Right forelimb (tissue), 1 donor: ENCODE results near the gene PGAP1.

Experiments used
- DNase-seq: peaks from one replicate; pipeline ENCODE4 v3.0.0-alpha.2; 2018

The PGAP1 gene, protein sequence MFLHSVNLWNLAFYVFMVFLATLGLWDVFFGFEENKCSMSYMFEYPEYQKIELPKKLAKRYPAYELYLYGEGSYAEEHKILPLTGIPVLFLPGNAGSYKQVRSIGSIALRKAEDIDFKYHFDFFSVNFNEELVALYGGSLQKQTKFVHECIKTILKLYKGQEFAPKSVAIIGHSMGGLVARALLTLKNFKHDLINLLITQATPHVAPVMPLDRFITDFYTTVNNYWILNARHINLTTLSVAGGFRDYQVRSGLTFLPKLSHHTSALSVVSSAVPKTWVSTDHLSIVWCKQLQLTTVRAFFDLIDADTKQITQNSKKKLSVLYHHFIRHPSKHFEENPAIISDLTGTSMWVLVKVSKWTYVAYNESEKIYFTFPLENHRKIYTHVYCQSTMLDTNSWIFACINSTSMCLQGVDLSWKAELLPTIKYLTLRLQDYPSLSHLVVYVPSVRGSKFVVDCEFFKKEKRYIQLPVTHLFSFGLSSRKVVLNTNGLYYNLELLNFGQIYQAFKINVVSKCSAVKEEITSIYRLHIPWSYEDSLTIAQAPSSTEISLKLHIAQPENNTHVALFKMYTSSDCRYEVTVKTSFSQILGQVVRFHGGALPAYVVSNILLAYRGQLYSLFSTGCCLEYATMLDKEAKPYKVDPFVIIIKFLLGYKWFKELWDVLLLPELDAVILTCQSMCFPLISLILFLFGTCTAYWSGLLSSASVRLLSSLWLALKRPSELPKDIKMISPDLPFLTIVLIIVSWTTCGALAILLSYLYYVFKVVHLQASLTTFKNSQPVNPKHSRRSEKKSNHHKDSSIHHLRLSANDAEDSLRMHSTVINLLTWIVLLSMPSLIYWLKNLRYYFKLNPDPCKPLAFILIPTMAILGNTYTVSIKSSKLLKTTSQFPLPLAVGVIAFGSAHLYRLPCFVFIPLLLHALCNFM

DNA sequence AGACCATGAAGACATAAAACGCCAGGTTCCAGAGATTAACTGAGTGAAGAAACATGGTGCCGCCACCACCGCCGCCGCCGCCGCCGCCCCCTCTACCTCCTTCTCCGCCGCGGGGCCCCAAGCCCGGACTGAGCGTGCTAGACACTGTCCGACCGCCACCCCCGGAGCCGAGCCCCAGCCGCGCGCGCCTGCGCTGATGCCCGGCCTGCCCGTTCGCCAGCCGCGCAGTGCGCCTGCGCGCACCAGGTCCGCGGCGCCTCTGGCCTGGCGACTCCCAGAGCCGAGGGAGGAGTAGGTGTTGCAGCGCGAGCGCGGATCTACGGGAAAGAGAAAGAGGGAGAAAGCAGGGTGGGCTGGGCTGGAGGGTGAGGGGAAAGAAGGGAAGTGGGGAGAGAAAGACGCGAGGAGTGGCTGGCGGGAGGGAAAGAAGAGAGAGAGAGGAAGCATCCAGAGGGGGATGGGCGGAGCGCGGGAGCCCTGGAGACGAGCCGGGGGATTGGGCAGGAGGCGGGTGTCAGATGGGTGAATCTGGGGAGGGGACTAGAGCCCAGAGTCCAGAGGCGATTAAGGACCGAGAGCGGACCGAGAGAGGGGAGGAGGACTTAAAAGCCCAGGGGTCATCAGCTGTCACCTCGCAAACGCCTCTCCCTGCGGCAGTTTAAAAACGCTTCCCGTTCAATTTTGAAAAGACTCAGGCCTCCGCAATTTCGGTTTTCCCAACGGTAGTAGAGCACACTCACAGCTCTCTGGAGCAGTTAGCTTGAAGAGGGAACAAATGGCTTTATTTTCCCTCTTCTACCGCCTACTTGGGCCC lies at the start of gene PGAP1:
Gene PGAP1, minus strand, starts transcription at position 146 of the 814 bp plus-strand sequence. Its CDS starts 91 bp downstream, at position 55.
- DNase-seq, result peak; percentile 95

DNA sequence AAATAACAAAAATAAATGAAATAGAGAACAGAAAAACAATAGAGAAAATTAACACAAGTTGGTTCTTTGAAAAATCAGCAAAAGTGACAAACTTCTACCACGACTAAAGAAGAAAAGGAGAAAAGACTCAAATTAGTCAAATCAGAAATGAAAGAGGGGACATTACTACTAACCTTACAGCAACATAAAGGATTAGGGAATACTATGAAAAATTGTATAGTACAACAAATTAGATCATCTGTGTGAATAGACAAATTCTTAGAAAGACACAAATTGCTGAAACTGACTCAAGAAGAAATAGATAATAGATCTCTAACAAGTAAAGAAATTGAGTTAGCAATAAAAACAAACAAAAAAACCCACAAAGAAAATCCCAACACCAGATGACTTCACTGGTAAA lies 48.5 kb upstream of the PGAP1 start:
- no peak for DNase-seq

DNA sequence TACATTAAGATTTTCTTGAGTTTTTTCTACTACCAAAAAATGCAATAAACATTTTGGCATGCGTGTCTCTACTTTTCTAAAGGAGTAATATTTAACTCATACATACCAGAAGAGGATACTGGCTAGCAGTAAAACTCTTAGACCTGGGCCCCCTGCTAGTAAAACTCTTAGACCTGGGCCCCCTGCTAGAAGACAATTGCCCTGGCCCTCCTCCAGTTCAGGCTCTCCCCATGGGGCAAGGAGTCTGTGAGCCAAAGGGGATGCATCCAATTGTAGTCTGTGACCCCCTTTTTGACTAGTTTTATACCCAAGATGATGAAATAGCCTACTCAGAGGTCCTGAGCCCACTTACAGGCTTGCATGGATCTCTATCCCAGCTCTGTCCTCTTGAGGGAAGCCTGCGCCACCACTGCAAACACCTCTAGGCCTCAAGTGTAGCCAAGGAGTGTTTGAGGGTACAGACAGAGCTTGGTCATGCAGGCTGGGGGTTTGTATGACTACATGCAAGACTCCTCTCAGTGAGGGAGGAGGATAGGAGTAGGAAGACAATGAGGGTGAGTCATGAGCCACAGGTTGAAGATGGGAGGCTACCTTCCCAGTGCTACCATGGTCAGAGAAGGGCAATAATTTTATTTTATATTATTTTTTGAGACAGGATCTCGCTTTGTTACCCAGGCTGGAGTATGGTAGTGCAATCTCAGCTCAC lies 45.2 kb upstream of the PGAP1 start:
- no peak for DNase-seq

DNA sequence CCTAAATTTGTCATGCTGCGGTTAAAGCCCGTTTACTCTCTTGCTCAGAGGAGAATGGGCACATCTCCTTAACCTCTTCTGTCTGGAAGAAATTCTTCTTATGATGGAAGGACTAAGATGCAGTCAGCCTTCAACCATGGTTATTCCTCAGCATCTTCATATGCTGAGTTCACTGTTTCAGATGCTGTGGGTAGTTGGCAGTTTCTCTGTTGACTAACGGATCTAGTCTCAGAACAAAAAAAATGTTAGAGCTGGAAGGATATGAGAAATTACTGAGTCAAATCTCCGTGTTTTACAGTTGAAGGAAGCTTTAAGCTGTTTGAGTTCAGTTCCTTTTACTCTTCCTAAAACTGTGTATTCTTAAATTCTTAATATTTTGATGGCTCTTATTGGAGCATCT lies 43.6 kb upstream of the PGAP1 start:
- DNase-seq, result no peak

DNA sequence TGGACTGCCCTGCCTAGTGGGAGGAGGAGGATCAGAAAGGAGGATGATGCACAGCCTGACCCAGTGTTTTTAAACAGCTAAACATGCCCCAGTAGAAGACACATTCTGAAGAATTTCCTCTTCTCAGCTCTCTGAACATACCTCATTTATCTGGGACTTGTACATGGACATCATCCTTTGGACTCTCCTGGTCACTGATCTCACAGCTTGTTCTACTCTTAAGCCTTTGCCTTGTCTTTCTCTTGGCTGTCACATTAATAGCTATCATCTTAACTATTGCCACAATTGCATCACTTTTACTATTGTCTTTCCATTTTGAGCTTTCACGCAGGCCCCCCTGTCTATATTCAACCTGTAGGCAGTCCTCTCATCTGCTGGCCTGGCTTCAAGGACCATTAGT lies 42.0 kb upstream of the PGAP1 start:
- no peak for DNase-seq

DNA sequence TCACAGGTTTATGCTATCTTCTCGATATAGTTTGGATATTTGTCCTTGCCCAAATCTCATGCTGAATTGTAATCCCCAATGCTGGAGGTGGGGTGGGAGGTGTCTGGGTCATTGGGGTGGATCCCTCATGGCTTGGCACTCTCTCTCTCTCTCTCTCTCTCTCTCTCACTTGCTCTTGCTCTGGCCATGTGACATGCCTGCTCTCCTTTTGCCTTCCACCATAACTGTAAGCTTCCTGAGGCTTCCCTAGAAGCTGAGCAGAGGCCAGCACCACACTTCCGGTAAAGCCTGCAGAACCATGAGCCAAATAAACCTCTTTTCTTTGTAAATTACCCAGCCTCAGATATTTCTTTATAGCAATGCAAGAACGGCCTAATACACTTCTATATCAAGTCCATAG lies 41.3 kb upstream of the PGAP1 start:
- DNase-seq, result no peak

DNA sequence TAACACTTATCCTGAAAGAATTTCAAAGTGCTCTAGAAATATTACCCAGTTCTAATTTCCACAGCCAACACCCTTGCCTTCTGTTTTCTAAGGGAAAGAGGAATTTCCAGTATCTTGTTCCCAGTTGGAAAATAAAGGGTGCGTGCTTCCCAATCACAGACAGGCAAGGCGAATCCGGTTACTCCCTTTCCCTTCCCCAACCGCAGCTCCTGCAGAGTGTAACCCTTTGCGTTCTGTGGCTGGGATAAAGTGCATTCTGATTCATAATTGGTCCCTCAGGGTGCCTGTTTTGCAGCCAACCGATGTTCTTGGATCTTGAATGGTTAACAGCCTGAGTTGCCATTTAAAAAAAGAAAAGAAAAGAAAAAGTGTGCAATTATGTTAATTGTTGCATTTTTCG lies 40.6 kb upstream of the PGAP1 start:
- no peak for DNase-seq

DNA sequence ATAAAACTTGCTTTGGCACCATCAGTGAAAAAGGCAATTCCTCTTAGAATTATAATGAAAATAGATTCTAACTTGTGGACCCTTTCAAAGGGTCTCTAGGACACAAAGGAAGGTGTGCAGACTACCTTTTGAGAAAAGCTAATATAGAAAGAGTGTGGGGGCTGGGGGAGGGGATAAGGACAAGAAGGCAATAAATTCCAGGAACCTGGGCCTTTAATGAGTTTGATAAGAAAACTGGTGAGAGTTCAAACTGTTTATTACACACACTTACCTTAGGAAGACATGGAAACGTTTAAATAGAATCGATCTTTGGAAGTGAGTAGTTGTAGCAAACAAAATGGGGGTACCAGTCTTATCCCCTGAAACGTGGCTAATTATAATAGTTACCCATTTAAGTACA lies 39.6 kb upstream of the PGAP1 start:
- no peak for DNase-seq

DNA sequence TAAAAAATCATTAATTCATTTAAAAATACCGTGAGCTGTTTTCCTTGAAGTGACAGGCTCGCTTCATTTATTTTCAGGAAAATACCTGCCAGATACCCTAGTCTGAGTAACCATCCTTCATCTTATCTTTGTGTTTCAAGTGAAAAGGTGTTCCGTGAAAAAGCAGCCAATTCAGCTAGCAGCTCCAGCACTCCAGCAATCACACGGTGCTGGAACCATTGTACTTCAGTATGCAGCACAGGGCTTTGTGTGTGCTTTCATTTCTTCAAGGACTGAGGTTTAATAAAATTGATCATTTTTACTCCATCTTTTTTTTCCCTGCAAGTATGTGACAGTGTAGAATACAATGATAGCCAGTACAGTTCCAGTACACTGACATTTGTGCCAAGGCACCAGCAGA lies 39.1 kb upstream of the PGAP1 start:
- DNase-seq, result no peak

DNA sequence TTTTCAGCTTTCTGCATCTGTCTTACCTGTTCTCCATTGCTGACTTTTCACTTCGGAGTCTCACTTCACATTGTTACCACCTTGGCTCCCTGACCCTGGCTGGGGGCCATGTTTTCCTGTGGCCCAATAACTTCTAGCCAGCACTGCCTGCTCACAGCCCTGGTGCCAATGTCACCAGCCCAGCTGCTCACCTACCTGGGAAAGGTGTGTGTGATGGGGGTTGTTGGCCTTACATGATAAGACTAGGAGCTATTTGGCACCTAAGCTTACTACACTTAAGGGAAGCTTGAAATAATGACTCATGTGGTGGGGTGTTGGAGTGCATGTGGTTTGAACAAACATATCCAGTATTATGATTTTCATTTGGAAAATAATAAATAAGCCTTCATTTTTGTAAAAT lies 37.5 kb upstream of the PGAP1 start:
- DNase-seq, result no peak

DNA sequence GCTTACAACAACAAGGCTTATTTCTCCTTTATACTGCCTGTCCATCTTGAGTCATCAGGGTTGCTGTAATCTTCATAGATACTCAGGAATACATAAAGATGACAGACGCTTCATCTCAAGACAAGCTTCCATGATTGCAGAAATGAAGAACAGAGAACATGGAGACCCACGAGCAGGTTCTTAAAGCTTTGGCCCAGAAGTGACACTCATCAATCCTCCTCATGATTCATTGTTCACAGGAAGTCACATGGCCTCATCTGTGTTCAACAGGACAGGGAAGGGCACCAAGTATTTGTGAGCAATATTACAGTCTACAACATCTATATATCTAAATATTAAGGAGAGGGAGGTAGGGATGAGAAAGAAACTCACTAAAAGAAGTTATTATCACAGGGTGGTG lies 36.5 kb upstream of the PGAP1 start:
- no peak for DNase-seq

DNA sequence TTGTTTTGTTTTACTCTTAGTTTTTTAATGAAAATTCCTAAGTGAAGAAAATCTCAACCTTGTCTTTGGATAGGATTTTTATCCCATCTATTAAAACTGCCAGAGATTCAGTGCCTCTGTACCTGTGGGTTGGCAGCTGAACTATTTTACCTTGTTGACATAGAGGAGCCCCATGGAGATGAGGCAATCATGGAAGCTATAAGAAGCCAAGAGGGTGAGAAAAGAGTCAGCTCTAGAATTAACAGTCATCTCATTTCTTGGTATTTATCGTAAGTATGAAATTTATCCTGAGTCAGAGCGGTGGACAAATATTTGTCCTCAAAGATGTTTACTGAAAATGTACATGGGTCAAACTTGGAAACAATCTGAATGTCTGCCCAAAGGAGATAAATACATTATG lies 35.8 kb upstream of the PGAP1 start:
- DNase-seq, result no peak

DNA sequence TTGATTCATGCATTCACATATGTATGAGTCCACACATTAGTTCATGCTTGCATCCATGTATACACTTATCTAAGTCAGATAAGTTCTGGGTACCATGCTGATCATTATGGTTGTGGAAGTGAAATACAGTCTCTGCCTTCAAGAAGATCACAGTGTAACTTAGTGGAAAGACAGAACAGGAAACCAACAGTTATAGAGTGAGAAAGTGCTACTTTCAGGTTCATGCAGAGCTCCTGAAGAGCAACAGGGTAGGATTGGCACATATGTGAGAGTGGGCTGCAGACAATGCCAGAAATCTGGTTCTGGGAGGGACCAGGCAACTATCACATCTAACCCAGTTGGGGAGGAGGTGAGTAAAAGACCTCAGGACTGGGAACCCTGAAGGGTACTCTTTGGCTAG lies 35.4 kb upstream of the PGAP1 start:
- DNase-seq, result no peak

DNA sequence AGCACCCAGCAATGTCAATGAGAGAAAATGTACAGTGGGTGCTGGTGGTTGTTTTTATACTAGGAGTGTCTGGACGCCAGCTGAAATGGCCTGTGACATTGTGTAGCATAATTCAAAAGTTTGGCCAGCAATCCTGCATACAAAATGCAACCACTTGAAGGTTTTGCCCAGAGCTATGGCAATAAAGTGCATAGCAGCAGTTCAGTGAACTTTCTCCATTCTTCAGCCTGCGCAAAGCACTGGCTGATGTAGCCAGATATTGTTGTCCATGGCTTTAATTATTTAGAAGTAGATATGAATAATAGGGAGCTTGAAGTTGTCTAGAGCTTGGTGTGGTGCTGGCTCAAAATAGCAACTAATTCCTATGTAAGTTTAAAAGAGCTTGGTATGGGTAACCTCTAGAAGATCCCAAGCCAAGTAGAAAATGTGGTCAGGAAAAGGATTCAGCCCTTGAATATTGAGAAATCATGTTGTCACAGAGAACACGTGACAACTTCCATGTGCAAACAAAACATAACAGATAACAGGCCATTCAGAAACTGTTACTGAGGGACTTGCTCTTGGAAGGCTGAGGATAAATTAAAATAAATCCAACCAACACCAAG lies 33.3 kb upstream of the PGAP1 start:
- no peak for DNase-seq

DNA sequence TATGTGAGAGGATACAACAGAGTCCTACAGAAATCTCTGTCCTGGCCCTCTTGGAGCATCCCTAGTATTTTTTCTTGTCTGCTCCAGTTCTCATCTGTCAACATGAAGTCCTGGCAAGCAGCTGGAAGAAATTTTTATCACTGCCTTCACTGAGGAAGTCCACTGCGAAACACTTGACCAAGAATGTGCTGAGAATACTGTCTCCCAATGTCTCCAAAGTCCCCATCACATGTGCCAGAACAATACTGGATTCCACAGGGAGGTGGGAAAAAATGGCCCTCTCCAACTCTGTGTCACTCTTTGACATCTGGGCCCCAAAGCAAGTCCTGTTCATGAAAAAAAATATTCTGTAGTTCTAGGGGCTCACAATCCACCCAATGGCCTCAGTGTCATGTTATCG lies 32.8 kb upstream of the PGAP1 start:
- DNase-seq, result no peak

DNA sequence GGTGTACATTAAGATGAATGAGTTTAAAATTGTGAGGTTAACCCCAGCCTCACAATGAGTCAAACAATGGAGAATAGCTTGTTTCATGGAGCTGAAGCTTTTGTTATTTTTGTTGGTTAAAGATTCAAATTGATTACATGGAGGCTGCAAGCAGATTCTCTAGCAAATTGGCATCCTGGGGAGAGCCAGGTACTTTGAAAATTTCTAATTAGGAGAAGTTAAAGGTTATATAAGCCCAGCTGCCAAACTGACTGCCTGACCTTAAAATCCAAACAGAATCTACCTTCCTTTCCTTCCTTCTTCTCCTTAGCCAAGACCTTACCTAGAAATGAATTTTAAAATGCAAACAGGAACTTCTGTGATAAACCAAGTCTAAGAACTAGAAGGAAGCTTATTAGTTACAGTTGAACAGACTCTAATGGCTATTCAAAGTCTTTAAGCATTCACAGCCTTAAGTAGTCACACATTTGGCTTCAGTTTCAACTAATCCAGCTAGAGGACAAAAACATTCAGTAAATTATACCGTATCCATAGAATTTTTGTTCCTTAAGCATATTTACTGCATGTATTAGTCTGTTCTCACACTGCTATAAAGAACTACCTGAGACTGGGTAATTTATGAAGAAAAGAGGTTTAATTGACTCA lies 31.5 kb upstream of the PGAP1 start:
- no peak for DNase-seq

DNA sequence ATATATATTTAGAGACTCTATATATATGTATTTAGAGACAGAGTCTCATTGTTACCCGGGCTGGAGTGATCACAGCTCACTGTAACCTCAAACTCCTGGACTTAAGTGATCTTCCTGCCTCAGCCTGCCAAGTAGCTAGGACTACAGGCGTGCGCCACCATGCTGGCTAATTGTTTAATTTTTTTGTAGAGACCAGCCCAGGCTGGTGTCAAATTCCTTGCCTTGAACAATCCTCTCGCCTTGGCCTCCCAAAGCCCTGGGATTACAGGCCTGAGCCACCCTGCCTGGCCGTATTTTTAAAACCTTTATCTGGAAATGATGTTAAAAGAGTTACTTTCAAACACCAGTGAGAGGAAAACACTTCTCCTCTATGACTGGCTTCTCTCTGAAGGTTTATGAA lies 30.9 kb upstream of the PGAP1 start:
- no peak for DNase-seq

DNA sequence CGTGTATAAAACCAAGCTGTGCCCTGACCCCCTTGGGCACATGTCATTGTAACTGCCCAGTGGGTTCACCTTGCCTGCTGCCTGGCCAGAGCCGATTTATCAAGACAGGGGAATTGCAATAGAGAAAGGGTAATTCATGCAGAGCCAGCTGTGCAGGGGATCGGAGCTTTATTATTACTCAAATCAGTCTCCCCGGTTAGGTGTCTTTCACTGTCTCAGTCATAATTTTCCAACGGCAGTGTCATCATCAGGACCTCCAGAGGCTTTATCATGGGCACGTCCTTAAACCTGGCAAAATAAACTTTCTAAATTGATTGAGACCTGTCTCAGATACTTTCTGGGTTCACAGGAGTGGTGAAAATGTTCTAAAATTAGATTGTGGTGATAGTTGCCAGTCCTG lies 29.6 kb upstream of the PGAP1 start:
- no peak for DNase-seq

DNA sequence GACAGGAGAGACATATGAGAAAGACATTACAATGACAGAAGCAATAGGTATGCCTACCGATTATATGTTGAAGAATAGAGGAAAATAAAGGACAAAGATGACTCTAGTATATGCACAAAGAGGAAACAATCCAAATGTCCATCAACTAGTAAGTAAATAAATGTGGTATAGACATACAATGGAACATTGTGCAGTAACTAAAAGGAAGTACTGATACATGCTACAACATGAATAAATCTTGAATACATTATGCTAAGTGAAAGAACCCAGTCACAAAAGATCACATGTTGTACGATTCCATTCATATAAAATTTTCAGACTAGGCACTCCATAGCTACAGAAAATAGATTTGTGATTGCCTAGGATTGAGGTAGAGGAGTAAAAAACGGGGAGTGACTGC lies 28.5 kb upstream of the PGAP1 start:
- no peak for DNase-seq

DNA sequence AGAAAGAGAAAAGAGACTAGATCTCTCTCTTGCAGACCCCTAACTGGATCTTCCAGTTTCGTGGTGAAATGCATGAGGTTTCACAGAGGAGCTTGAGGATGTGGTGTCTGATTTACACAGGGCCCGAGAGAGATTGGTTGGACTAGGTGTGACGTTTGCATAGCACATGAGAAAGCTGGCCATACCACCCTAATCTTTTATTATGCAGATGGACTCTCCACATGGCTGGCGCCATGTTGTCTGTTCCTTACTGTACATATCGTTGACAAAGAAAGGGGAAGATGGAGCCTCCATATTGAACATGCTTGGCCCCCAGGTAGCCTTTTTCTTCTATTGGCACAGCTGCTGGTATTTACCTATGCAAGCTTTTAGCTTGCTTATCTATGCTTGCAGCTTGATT lies 27.5 kb upstream of the PGAP1 start:
- no peak for DNase-seq

DNA sequence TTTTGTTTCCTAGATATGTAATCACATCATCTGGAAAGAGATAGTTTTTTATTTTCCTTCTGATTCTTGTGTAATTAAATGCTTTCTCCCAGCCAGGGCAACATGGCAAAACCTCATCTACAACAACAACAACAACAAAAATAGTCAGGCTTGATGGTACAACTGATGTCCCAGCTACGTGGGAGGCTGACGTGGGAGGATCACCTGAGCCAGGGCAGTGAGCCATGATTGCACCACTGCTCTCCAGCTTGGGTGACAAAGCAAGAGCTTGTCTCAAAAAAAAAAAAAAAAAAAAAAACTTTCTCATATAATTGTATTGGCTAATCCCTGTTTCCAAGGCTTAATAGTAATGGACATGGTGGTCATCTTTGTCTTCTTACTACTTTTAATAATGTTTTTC lies 26.4 kb upstream of the PGAP1 start:
- no peak for DNase-seq

DNA sequence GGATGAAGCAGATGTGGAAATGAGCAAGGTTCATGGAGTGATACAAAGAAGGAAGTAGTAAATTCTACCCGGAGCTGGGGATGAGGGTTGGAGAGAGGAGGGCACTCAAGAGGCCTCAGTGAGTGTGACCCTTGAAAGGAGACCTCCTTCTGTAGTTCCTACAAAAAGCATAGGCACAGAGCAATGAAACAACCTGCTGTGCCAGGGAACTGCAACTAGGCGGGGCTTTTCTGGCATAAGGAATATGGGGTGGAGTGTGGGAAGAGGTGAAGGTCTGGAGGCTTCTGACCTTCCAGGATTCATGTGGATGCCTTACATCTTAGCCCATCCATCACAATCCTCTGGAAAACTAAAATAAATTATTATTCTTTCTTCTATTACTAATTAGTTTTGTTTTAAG lies 25.5 kb upstream of the PGAP1 start:
- no peak for DNase-seq
